8988T (cell line): Measurements from ENCODE around the gene ZNF507.

Experiments
- DNase-seq: peaks from one replicate; pipeline ENCODE4 v3.0.0; 2011

Gene ZNF507

DNA sequence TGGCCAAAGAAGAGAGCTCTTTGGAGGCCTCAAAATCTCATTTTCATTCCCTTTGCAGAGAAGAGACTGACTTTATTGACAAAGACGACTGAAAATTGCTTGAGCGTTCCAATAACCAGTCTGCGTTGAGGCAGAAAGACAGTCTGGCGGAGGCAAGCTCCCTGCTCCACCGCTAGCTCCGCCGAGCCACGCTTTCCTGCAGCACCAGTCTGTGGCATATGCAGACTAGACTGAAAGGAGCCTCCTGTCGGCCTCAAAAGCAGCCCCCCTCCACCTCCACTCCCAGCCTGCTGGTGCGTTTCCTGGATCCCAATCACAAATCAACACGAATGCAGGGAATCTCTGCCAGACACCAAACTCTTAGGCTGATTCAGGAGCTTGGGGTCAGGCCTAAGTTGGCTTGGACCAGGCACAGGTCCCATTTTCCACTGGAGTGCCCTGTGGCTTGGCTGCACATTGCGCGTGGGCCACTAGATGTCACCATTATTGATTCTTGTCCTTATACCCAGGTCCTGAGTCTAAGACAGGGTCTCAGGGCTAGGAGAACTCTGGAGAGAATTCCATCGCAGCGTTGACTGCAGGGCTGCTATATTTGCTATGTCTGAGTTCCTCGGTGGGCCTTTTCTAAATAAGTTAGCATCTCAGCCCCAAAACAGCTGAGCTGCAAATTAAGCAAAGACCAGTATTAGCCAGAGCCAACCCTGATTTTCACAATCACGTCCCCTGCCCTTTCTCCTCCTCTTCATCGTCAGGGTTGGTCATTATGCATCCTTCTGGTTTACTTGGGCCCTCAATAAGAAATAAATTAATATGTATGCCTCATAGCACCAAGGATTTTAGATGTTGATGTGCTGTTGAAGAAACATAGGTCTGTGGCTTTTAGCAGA is 5.2 kb upstream of the ZNF507 start:
- DNase-seq, result peak; percentile 66

DNA sequence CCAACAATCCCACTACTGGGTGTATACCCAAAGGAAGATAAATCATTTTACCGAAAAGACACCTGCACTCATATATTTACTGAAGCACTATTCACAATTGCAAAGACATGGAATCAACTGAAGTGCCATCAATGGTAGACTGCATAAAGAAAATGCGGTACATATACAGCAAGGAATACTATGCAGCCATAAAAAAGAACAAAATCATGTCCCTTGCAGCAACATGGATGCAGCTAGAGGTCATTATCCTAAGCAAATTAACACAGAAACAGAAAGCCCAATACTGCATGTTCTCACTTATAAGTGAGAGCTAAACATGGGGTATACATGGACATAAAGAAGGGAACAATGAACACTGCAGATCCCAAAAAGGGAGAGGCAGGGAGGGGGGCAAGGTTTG is 2.7 kb upstream of the ZNF507 start:
- DNase-seq, result no peak

DNA sequence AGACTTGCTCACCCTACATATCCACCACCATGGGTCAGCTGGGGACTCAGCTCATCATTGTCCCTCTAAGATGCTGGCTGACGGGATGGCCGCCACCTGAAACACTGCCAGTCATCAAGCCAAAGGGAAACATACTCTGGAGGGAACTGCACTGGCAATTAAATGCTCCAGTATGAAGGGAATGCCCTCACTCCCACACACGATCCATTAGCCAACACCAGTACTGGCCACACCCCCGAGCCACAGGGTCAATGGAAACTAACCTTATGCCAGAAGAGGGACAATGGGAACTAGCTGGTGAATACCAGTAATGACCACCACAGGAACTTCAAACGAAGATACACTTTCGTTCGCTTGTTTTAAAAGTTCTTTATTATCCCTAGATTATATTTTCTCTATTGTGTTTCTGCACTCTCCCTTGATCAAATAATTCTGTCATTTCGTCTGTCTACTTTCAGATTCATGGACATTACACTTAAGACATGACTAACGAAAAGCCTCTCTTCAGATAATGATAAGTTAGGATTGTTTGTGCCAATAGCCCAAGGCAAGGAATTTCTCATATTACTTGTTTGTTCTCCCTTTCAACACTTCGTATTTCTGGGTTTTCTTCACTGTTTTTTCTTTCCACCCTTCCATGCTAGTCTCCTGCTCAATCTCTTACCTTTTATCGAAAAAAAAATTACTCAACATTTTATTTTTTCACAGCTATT is 1.7 kb upstream of the ZNF507 start:
- no peak for DNase-seq

DNA sequence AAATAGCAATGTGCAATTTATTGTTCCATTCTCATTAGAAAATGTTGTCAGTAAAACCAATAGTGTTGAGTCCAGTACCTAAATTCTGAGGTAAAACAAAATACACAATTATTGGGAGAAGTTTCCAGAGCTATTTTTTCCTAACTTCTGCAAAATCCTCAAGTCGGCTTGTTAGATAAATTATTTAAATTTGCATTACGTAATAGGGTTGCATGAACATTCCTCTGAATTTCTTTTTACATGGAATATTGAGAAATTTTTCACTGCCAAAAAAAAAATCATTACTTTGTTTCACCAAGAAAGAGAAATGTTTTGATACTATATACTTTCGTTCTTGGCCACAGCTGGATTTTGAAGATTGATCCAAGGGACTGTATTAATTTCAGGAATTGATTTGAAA is 1.5 kb downstream of the ZNF507 start:
- DNase-seq, result no peak

DNA sequence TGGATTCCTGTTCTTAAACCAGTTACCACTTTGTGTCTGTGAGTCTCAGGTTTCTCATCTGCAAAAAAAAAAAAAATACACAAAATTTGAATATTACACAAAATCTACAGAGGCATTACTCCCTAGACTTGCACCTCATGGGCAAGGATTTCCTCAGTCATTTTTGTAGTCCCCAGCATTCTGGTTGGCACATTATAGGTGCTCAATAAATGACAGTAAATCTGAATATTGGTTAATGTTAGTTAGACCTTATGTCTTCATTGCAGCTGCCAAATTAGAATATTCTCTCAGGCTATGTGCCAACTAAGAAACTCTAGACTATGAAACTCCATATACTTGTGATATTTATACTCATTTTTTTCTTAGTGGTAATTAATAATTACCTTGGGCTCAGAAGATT is 2.2 kb downstream of the ZNF507 start:
- no peak for DNase-seq

DNA sequence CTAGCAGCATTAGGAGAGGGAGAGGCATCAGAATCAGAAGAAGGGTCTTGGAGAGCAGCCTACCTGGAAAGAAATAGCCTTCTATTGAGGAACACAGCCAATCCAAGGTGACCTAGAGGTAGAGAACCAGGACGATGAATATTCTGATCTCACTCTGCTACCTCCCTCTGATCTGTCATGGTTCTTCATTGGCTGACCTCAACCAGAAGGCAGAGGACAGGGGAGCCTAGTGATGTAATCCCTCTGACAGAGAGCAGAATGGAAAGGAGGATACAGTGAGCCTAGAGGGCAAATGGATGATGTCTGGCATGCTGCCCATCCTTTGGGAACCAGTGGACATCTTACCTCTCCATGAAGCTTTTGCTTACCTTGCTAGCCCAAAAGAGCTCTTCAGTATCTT is 3.6 kb downstream of the ZNF507 start:
- DNase-seq, result no peak

DNA sequence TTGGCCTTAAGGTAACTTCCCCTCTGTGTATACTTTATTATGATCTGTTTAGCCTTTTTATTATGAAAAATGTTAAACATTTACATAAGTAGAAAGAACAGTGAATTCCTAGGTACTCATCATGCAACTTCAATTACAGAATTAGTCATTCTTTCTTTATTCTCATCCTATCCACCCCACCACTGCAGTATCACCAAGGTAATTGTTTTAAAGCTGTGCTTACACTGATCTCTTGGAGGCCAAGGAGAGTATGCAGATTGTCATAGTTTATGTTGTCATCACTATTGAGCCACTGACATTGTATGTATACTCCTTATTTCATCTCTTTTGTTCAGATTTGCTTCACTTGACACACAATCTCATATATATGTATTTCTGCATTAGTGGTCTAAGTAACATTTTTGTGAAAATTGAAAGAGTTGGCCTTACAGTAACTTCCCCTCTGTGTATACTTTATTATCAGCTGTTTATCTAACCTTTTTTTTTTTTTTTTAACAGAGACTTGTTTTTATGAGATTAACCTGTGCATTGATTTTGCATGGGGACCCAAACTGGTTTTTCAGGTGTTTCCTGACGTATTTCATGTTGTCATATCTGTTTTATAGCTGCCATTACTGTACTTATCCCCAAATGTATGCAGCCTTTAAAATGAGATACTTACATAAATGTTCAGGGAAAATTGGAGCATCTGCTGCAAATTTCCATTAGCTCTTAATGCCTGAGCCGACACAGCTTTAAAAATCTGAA is 4.5 kb downstream of the ZNF507 start:
- no peak for DNase-seq

DNA sequence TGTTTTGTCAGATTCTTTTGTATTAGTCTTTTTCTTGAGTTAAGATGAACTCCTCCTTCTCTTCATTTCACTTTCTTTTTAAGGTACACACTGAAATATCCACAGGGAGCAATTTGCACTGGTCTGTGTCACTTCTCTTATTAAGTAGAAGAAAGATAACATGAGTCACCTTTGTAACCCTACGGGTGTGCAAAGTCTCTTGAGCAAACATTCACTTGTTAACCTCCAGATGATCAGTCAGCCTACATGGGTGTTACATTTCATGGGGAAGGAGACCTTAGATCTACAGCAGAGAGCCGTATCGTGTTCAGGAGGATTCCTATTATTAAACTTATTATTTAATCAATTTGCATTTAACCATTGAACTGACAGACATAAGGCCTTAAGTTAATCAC is 5.1 kb downstream of the ZNF507 start:
- no peak for DNase-seq

DNA sequence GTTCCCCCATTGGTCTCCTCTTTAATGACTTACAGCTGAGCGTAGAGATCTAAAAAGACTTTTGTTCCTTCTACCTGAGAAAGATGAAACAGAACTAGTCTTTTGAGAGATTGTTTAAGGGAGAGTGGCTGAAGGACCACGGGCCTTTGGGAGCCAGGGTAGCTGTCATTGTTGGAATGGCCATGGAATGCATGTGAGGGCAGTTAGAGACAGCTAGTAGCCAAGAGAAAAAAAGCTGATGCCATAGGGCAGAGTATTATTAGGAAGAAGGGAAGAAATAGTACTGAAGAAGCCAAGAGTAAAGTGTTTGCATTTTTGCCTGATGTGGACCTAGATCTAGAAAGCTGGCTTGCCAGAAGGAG is 5.6 kb downstream of the ZNF507 start:
- no peak for DNase-seq

DNA sequence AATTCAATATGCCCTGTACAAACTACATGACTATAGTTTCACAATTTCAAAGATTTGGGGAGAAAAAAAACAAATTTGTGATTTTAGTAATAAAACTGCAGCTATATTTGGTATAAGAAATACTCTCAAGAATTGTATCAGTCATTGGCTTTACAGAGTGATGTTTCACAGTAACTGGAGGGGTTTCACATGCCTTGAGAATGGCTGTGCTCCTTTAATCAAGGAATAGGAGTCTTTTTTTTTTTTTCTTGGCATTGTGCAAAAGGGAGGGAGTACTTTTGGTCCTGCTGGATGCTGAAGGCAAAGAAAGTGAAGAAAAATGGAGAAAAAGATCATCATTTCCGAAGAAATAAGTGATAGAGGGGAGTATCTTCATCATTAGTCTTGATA is 6.8 kb downstream of the ZNF507 start:
- DNase-seq, result no peak

DNA sequence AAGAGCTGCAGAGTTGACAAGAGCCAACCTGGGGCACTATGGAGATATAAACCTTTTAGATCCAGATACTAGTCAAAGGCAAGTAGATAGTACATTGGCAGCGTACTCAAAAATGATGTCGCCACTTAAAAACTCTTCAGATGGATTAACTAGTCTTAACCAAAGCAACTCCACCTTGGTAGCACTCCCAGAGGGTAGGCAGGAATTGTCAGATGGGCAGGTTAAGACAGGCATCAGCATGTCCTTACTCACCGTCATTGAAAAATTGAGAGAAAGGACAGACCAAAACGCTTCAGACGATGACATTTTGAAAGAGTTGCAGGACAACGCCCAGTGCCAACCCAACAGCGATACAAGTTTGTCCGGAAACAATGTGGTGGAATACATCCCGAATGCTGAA is 8.9 kb downstream of the ZNF507 start:
- no peak for DNase-seq

DNA sequence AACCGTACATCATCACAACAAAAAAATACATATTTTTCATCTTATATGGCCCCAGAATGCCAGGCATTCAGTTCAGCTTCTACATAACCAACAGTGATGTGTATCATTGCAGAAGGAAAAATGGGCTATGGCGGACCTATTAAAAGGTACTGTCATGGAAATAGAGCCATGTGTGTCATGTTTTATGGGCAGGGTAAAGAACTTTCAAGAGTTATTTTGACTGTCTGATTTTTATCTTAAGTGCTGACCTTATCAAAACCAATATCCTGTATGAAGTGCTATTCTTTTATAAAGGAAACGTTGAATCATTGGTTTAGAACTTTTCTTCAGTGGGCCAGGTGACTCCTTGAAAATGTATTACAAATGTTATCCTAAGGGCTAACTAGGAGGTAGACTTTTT is 9.9 kb downstream of the ZNF507 start:
- DNase-seq, result no peak

DNA sequence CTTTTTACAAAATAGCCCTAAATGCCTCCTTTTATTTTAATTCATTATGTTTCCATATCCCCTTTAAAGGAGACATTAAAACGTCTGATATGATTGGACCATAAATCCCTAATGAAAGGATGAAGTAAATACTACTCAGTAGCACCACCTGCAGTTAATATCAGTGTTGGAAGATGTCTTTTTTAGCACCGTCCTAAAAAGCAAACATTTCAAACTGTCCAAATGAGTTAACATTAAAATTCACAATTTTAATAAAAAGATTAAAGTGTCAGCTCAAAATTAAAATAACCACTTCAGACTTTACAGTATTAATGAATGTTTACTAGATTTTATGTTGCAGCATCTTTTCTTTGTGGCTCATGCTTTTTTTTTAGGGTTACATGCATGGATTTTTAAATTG is 12.3 kb downstream of the ZNF507 start:
- no peak for DNase-seq

DNA sequence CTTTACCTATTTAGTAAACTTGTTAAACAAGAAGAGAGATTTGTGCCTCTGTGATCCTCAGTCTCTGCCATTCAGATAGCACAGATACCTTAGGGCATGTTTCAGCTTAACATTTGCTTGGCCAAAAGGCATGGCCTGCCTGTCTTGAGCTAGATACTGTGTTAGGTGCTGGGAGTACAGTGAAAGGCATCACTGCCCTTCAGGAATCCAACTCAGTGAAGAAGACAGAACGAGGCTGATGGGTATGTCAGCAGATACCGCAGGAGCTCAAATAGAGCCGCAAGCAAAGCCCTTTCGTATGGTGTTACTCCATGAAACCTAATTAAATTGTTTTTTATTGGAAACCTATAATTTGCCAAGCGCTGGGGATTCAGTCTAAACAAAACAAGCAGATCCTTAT is 12.9 kb downstream of the ZNF507 start:
- no peak for DNase-seq

DNA sequence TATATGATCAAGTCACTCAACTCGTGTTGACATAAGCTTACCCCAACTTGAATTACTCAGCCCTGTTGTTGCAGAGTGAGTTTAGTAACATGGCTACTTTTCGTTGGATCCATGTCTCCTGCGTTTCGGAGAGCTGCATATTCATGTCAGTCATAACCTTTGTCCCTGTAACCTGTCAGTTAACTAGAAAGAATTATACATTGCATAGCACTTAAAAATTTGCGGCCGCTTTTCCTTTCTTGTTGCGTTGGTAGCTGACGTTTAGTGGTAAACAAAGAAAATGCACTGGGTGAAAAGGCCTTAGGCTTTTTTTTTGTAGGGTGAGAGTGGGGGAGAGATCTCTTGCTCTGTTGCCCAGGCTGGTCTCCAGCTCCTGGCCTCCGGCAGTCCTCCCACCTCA is 14.2 kb downstream of the ZNF507 start:
- no peak for DNase-seq

DNA sequence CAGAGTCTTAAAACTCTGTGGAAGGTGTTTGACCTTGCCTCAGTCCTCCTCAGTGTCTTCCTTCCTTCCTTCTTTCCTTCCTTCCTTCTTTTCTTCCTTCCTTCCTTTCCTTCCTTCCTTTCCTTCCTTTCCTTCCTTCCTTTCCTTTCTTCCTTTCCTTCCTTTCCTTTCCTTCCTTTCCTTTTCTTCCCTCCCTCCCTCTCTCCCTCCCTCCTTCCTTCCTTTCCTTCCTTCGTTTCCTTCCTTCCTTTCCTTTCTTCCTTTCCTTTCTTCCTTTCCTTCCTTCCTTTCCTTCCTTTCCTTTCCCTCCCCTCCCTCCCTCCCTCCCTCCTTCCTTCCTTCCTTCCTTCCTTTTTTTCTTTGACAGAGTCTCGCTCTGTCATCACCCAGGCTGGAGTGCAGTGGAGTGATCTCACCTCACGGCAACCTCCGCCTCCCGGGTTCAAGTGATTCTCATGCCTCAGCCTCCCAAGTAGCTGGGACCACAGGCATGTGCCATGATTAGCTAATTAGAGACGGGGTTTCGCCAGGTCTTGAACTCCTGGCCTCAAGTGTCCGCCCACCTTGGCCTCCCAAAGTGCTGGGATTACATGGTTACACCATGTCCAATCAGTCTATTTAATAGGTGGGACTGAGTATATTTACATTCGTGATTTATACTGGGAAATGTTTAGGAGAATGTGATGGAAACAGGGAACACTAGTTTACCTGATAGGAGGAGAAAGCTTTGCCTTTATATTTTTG is 16.3 kb downstream of the ZNF507 start:
- no peak for DNase-seq

DNA sequence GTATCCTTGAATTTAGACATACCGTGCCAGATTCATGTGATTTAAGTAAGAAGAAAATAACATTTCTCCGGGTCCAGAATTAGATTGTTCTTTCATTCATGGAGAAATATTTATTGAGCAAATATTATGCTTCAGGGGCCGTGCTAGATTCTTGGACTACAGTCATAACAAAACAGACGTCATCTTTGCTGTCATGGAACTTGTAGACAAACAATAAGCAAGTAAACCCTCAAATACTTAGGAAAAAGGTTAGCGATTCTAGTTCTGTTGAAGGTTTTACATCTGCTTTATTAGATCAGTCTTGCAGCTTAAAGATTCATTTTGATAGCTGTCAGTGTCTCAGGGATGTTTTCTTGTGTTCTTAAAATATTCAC is 16.9 kb downstream of the ZNF507 start:
- no peak for DNase-seq

DNA sequence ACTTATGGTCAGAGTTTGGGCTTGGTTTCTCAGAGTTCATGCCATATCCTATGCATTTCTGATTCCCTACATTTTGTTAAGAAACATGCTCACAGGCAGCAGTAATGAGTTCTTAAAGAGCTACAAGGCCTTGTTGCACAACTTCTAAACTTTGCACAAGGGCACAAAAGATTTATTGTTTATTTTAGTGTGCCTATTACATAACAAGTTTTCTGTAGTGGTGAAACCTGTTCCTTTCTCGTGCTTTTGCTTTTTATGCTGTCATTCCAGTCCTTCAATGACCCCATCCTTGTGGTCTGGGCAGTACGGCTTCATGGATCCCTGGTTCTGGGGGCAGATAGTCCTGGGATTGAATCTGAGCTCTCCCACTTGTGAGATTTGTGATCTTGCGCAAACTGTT is 17.8 kb downstream of the ZNF507 start:
- DNase-seq, result no peak

DNA sequence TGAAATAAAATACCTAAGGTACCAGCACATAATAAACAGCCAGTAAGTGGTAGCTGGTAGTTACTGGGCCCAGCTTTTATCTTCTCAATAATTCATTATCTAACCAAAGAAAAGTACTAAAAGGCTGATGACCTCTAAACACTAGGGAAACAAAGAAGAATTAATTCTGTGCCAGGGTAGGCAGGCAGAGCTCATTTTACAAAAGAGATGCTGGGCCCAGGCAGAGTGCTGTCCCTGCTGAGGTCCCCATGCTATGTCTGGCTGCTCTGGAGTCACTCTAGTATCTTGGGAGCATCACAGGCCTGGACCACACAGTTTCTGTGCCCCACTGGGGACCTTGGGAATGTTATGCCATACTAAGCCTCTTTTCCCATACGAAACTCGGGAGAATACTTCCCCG is 18.2 kb downstream of the ZNF507 start:
- DNase-seq, result no peak

DNA sequence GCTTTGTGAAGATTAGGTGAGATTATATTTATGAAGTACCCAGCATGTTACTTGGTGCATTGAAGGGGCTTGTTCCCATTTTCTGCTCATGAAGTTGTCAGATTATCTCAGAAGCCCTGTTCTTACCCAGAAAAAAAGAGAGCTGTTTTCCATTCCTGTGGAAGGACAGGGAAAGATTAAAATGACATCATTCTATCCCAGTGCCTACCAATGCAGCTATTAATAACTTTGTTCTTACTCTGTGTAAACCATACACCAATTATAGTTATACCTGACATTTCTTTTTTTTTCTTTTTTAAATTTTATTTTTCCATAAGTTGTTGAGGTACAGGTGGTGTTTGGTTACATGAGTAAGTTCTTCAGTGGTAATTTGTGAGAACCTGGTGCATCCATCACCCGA is 18.6 kb downstream of the ZNF507 start:
- no peak for DNase-seq

DNA sequence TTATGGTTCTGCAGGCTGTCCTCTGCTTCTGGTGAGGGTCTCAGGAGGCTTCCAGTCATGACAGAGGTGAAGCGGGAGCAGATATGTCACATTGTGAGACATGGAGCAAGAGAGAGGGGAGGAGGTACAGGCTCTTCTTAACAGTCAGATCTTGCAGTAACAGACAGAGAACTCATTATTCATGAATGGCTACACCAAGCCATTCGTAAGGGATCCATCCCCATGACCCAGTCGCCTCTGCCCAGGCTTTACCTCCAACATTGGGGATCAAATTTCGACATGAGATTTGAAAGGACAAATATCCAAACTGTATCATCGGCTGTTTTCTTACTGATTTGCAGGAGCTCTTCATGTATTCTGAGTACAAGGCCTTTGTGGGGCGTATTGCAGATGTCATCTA is 21.7 kb downstream of the ZNF507 start:
- no peak for DNase-seq

DNA sequence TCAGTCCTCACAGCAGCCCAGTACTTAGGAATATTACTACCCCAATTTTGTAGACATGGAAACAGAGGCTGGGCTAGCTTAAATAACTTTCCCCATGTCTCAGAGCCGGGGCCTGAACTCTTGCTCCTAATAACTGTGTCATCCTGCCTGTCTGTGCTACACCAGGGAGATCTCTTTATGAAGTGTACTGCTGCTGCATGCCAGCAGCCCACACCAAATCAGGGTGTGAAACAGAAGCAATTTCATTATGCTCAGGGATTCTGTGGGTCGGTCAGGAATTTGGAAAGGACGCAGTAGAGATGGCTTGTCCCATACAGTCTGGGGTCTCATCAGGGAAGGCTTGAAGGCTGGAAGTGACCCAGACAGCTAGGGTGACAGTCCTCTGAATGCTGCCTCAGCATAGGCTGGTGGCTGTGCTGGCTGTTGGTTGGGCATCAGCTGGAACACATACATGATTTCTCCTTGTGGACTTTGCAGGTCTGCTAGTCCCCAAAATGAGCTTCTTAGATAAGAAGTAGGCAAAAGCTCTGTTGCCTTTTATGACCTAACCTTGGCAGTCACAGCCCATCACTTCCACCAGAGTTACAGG is 22.6 kb downstream of the ZNF507 start:
- DNase-seq, result no peak

DNA sequence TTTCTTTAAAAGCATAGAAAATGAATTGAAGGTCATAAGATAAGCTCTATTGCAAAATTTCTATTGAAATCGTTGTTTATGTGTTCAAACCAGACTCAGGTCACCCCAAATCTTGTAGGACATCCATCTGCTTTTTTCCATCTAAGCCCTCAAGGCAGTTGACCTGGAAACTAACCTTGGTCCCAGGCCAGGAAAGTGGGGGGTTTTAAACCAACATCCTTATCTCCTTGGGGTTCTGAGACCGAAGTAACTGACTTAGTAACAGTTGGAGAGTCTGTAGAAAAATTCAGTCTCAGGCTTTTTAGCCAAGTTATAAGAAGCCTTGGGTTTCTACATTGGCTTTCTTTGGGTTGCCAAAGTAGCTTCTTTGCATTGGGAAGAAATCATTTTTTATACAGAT is 23.4 kb downstream of the ZNF507 start:
- no peak for DNase-seq
